ENCODE results near the gene SLC4A5. TPM values are rescaled to one million over a fixed set of nuclear protein-coding genes. Genes with fewer than 3 reads are reported as not detected.
A peak's percentile ranks its signal among the peaks of the same experiment; 100 is the strongest.

The SLC4A5 gene
- total RNA-seq, 2 experiments from 2014 or later, result 1.8 to 2.0 TPM

DNA sequence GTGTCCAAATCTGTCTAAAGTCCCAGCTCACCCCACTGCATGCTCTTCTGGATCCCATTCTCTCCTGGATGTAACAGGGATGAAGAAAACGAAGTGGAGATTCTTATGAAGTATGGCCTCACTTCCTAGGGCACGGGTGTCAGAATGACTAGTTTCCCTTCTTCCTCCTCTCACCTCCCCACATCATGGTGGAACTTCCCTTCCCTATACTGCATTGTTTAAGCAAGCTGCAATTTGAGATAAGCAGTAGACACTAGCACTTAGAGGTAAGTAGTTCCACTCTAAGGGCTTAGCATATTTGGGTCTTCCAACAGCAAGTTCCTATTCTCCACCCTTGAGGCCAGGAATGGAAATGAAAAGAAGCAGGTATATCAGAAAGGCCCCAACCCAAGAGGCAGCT, 29.7 kb downstream of the SLC4A5 start:
- peaks cover 5% of the 10 kb centered on the region for H3K36me3 Mint-ChIP-seq (ENCODE audit: low read depth)
- no peaks in the 10 kb centered on the region for H3K4me1 Mint-ChIP-seq (ENCODE audit: low read depth)
- no peak overlapping the region for H3K4me3 Mint-ChIP-seq
- no peaks in the 10 kb centered on the region for H3K9me3 Mint-ChIP-seq
- DNase-seq (no peak), ATAC-seq (no peak)
- TF ChIP-seq, protein P1, sequence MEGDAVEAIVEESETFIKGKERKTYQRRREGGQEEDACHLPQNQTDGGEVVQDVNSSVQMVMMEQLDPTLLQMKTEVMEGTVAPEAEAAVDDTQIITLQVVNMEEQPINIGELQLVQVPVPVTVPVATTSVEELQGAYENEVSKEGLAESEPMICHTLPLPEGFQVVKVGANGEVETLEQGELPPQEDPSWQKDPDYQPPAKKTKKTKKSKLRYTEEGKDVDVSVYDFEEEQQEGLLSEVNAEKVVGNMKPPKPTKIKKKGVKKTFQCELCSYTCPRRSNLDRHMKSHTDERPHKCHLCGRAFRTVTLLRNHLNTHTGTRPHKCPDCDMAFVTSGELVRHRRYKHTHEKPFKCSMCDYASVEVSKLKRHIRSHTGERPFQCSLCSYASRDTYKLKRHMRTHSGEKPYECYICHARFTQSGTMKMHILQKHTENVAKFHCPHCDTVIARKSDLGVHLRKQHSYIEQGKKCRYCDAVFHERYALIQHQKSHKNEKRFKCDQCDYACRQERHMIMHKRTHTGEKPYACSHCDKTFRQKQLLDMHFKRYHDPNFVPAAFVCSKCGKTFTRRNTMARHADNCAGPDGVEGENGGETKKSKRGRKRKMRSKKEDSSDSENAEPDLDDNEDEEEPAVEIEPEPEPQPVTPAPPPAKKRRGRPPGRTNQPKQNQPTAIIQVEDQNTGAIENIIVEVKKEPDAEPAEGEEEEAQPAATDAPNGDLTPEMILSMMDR (IDR thresholded peaks at IDR 0.05), result no peak
- intact Hi-C loops (cut with micrococcal nuclease), result no loop called here
- ChIA-PET POLR2A (no interaction called here), CTCF (interaction anchor here (0.8 to 3.2 kb wide), 2 partner anchors 22 to 26 kb away, joined by 3 to 12 read pairs; no protein-coding TSS in a partner anchor)
- no peaks in the 10 kb centered on the region for H3K27me3 Mint-ChIP-seq
- no peak overlapping the region for H3K27ac Mint-ChIP-seq

- no peaks in the 10 kb centered on the region for H3K9me3 Mint-ChIP-seq
- H3K4me1 Mint-ChIP-seq (ENCODE audit: low read depth), result no peaks in the 10 kb centered on the region
- intact Hi-C loops (cut with micrococcal nuclease), result no loop called here
- POLR2A ChIA-PET, result no interaction called here
- H3K4me3 Mint-ChIP-seq, result no peak overlapping the region
- TF ChIP-seq, protein P1 (IDR thresholded peaks at IDR 0.05), result no peak
- H3K27me3 Mint-ChIP-seq, result no peaks in the 10 kb centered on the region
- CTCF ChIA-PET, result interaction anchor here (3.2 kb wide), 1 partner anchor 22 kb away, joined by 12 read pairs; no protein-coding TSS in a partner anchor
- H3K36me3 Mint-ChIP-seq (ENCODE audit: low read depth), result peaks cover 5% of the 10 kb centered on the region
- DNase-seq (no peak), ATAC-seq (no peak)
- H3K27ac Mint-ChIP-seq, result no peak overlapping the region
These were observed 30.3 kb downstream of the SLC4A5 start for GRCh38 chr2:74312913-74313312.

GRCh38 chr2:74307720-74308119, 35.5 kb downstream of the SLC4A5 start:
- Mint-ChIP-seq H3K27me3 (no peaks in the 10 kb centered on the region), H3K4me3 (no peak overlapping the region), H3K9me3 (no peaks in the 10 kb centered on the region), H3K4me1 (ENCODE audit: low read depth) (peaks cover 7% of the 10 kb centered on the region), H3K36me3 (ENCODE audit: low read depth) (no peaks in the 10 kb centered on the region), H3K27ac (no peak overlapping the region)
- intact Hi-C loops (cut with micrococcal nuclease), result no loop called here
- ChIA-PET CTCF (interaction anchor here (3.7 to 4.1 kb wide), 2 partner anchors 28 to 58 kb away, joined by 12 to 24 read pairs; no protein-coding TSS in a partner anchor), POLR2A (interaction anchor here (1.2 to 1.3 kb wide), 2 partner anchors 10 to 17 kb away, joined by 3 to 4 read pairs; no protein-coding TSS in a partner anchor)
- no peak for ATAC-seq
- no peak for DNase-seq
- TF ChIP-seq, protein P1 (IDR thresholded peaks at IDR 0.05), result no peak

- POLR2A ChIA-PET, result no interaction called here
- ATAC-seq, result peak; percentile 88
- H3K9me3 Mint-ChIP-seq, result no peaks in the 10 kb centered on the region
- H3K4me1 Mint-ChIP-seq (ENCODE audit: low read depth), result peaks cover 7% of the 10 kb centered on the region
- intact Hi-C loops (cut with micrococcal nuclease), result no loop called here
- H3K4me3 Mint-ChIP-seq, result no peak overlapping the region
- CTCF ChIA-PET, result interaction anchor here (4.1 kb wide), 1 partner anchor 31 kb away, joined by 24 read pairs; no protein-coding TSS in a partner anchor
- no peaks in the 10 kb centered on the region for H3K27me3 Mint-ChIP-seq
- H3K27ac Mint-ChIP-seq, result no peak overlapping the region
- TF ChIP-seq, protein P1 (IDR thresholded peaks at IDR 0.05), result no peak
- H3K36me3 Mint-ChIP-seq (ENCODE audit: low read depth), result peaks cover 4% of the 10 kb centered on the region
- DNase-seq, result peak; percentile 29
These were observed 38.7 kb downstream of the SLC4A5 start for GRCh38 chr2:74304332-74305148.

GRCh38 chr2:74302865-74303264, 40.4 kb downstream of the SLC4A5 start:
- Mint-ChIP-seq H3K27me3 (no peaks in the 10 kb centered on the region), H3K4me3 (no peak overlapping the region), H3K4me1 (ENCODE audit: low read depth) (peaks cover 7% of the 10 kb centered on the region), H3K27ac (no peak overlapping the region), H3K36me3 (ENCODE audit: low read depth) (peaks cover 14% of the 10 kb centered on the region), H3K9me3 (peaks cover 2% of the 10 kb centered on the region)
- TF ChIP-seq, protein P1 (IDR thresholded peaks at IDR 0.05), result no peak
- no peak for ATAC-seq
- CTCF ChIA-PET, result interaction anchor here (1.6 kb wide), 1 partner anchor 32 kb away, joined by 4 read pairs; no protein-coding TSS in a partner anchor
- POLR2A ChIA-PET, result no interaction called here
- intact Hi-C loops (cut with micrococcal nuclease), result no loop called here
- no peak for DNase-seq
